HL-60 (cell line): ENCODE data around the gene GFRA1.

Experiments used
- CTCF ChIP-seq: IDR thresholded peaks from one replicate; pipeline ENCODE4 v1.5.1; 2011; ENCODE audit warnings: low read length, control low read depth, inconsistent platforms; ENCODE audit not compliant: insufficient read depth
- POLR2AphosphoS5 ChIP-seq: IDR thresholded peaks from 2 replicates; pipeline ENCODE4 v1.6.1; 2012; ENCODE audit warnings: low read depth
- REST ChIP-seq: IDR thresholded peaks from 2 replicates; pipeline ENCODE4 v1.6.1; 2012; ENCODE audit warnings: low read depth; ENCODE audit not compliant: insufficient replicate concordance

- TF ChIP-seq CTCF (no peak), POLR2AphosphoS5 (no peak), REST (no peak)
Observed at GRCh38 chr10:116026725-116027124, 246.3 kb downstream of the GFRA1 start.
